GM12801 (cell line): ENCODE measurements around the gene CAMK2B.

ENCODE experiments used
- TF ChIP-seq, protein P1 (sequence below): IDR thresholded peaks from one replicate; pipeline ENCODE4 v1.5.1; 2011; ENCODE audit warnings: control low read depth; ENCODE audit not compliant: insufficient read length; ENCODE audit errors: extremely low read depth

Gene CAMK2B

GRCh38 chr7:44323381-44324203 lies 1.8 kb downstream of the CAMK2B start:
- TF ChIP-seq, protein P1, sequence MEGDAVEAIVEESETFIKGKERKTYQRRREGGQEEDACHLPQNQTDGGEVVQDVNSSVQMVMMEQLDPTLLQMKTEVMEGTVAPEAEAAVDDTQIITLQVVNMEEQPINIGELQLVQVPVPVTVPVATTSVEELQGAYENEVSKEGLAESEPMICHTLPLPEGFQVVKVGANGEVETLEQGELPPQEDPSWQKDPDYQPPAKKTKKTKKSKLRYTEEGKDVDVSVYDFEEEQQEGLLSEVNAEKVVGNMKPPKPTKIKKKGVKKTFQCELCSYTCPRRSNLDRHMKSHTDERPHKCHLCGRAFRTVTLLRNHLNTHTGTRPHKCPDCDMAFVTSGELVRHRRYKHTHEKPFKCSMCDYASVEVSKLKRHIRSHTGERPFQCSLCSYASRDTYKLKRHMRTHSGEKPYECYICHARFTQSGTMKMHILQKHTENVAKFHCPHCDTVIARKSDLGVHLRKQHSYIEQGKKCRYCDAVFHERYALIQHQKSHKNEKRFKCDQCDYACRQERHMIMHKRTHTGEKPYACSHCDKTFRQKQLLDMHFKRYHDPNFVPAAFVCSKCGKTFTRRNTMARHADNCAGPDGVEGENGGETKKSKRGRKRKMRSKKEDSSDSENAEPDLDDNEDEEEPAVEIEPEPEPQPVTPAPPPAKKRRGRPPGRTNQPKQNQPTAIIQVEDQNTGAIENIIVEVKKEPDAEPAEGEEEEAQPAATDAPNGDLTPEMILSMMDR, result no peak

DNA sequence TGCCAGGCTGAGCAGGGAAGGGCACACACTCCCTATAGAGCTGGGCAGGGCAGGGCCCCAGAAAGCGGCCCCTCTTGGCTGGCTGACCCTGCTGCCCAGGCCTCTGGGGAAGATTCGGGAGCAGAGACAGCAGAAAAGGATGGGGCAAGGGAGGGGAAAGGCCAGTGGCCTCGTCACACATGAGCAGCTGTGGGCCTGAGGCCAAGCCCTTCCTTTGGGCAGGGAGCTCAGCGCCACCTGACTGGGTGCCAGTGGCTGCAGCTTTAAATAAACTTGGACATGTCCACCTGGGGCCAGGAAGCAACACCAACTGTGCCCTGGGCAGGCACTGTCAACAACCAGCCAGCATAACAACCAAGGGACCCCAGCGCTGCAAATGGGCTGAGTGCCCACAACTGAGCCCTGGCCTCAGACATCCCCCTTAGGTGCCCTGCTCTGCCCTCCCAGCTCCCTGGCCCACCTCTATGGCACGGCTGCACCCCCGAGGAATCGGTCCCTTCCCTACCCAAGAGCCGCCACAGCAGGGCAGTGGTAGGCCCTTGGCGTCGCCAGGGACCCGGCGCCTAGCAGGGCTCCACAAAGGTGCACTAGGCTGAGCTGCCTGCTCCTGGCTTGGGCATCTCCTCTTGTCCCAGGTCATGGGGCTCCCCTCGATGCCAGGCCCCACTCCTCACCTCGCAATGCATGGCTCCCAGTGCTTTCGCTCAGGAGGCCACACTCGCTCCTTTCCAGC lies 2.6 kb downstream of the CAMK2B start:
- TF ChIP-seq, protein P1, result no peak

GRCh38 chr7:44321796-44322195 lies 3.6 kb downstream of the CAMK2B start:
- TF ChIP-seq, protein P1, result no peak

DNA sequence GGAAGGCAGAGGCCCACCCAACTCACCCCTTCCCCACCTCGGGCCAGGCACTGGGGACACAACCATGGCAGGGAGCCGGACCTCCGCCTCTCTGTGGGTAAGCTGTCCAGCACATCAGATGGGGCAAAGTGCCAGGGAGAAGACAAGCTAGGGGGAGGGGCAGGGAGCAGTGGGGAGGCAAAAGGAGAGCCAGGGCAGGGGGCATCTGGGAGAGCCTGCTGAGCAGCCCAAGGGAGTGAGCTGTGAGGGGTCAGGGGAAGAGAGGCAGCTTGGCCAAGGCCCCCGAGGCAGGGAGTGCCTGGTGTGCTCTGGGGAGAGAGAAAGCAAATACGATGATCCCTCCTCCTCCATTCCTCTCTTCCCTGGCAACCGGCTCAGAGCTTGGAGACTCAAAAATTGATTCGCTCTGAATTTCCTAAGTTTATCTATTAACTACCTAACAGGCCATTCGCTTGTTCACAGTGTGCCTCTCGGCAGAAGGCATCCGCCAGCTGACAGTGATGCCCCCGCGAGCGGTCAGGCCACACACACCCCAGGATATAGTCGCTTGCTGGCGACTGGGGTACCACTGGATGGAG lies 4.5 kb downstream of the CAMK2B start:
- TF ChIP-seq, protein P1, result no peak

GRCh38 chr7:44320141-44320540 lies 5.3 kb downstream of the CAMK2B start:
- TF ChIP-seq, protein P1, result no peak

- TF ChIP-seq, protein P1, result no peak
These were observed 7.1 kb downstream of the CAMK2B start for GRCh38 chr7:44318332-44318731.

GRCh38 chr7:44315301-44315903 lies 10.0 kb downstream of the CAMK2B start:
- TF ChIP-seq, protein P1, result no peak
